HL-60 (cell line): ENCODE measurements around the gene TMEM39B.

Experiments
- GABPA ChIP-seq: IDR thresholded peaks from 2 replicates; pipeline ENCODE4 v1.6.1; 2012; ENCODE audit warnings: low read depth
- POLR2AphosphoS5 ChIP-seq: IDR thresholded peaks from 2 replicates; pipeline ENCODE4 v1.6.1; 2012; ENCODE audit warnings: low read depth
- SPI1 ChIP-seq: IDR thresholded peaks from 2 replicates; pipeline ENCODE4 v1.6.1; 2012; ENCODE audit warnings: low read depth, mild to moderate bottlenecking, borderline replicate concordance
- TF ChIP-seq, protein P1 (sequence below): IDR thresholded peaks from one replicate; pipeline ENCODE4 v1.5.1; 2011; ENCODE audit warnings: low read length, control low read depth, inconsistent platforms; ENCODE audit not compliant: insufficient read depth
- TF ChIP-seq, protein P2 (sequence below): IDR thresholded peaks from 2 replicates; pipeline ENCODE4 v1.6.1; 2012; ENCODE audit warnings: low read depth; ENCODE audit not compliant: insufficient replicate concordance

DNA sequence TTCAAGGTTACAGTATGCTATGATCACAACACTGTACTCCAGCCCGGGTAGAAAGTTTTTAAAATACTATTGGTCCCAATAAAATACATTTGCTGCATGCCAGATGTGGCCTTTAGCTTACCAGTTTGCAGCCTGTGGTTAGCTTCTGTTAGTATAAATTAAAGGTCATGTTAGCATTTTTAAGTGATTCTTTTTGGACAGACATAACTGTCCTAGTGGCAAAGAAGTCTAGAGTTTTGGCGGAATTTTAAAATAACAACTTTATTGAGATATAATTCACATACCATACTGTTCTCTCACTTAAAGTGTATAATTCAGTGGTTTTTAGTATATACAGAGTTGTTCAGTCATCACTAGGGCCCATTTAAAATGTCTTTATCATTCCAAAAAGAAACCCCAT is 24.3 kb upstream of the TMEM39B start:
- TF ChIP-seq POLR2AphosphoS5 (no peak), GABPA (no peak), SPI1 (no peak)
- TF ChIP-seq, protein P1, sequence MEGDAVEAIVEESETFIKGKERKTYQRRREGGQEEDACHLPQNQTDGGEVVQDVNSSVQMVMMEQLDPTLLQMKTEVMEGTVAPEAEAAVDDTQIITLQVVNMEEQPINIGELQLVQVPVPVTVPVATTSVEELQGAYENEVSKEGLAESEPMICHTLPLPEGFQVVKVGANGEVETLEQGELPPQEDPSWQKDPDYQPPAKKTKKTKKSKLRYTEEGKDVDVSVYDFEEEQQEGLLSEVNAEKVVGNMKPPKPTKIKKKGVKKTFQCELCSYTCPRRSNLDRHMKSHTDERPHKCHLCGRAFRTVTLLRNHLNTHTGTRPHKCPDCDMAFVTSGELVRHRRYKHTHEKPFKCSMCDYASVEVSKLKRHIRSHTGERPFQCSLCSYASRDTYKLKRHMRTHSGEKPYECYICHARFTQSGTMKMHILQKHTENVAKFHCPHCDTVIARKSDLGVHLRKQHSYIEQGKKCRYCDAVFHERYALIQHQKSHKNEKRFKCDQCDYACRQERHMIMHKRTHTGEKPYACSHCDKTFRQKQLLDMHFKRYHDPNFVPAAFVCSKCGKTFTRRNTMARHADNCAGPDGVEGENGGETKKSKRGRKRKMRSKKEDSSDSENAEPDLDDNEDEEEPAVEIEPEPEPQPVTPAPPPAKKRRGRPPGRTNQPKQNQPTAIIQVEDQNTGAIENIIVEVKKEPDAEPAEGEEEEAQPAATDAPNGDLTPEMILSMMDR: no peak
- TF ChIP-seq, protein P2, sequence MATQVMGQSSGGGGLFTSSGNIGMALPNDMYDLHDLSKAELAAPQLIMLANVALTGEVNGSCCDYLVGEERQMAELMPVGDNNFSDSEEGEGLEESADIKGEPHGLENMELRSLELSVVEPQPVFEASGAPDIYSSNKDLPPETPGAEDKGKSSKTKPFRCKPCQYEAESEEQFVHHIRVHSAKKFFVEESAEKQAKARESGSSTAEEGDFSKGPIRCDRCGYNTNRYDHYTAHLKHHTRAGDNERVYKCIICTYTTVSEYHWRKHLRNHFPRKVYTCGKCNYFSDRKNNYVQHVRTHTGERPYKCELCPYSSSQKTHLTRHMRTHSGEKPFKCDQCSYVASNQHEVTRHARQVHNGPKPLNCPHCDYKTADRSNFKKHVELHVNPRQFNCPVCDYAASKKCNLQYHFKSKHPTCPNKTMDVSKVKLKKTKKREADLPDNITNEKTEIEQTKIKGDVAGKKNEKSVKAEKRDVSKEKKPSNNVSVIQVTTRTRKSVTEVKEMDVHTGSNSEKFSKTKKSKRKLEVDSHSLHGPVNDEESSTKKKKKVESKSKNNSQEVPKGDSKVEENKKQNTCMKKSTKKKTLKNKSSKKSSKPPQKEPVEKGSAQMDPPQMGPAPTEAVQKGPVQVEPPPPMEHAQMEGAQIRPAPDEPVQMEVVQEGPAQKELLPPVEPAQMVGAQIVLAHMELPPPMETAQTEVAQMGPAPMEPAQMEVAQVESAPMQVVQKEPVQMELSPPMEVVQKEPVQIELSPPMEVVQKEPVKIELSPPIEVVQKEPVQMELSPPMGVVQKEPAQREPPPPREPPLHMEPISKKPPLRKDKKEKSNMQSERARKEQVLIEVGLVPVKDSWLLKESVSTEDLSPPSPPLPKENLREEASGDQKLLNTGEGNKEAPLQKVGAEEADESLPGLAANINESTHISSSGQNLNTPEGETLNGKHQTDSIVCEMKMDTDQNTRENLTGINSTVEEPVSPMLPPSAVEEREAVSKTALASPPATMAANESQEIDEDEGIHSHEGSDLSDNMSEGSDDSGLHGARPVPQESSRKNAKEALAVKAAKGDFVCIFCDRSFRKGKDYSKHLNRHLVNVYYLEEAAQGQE: no peak
